ENCODE measurements around the gene EEF2K.

GRCh38 chr16:22186517-22186916 lies 19.6 kb upstream of the EEF2K start:
- TF ChIP-seq POLR2A (IDR thresholded peaks at IDR 0.05; ENCODE audit: low read length) (no peak), GATA1 (IDR thresholded peaks at IDR 0.05; ENCODE audit: low read depth, low read length) (no peak)
